ENCODE measurements around the gene STOX2. TPM values are rescaled to one million over a fixed set of nuclear protein-coding genes. Genes with fewer than 3 reads are reported as not detected.

STOX2 gene
- total and polyA plus RNA-seq, 2 of the 8 experiments (the other 6 are each of a cell fraction or from before 2014, with no cell fraction given), result 5.5 to 20.0 TPM

DNA sequence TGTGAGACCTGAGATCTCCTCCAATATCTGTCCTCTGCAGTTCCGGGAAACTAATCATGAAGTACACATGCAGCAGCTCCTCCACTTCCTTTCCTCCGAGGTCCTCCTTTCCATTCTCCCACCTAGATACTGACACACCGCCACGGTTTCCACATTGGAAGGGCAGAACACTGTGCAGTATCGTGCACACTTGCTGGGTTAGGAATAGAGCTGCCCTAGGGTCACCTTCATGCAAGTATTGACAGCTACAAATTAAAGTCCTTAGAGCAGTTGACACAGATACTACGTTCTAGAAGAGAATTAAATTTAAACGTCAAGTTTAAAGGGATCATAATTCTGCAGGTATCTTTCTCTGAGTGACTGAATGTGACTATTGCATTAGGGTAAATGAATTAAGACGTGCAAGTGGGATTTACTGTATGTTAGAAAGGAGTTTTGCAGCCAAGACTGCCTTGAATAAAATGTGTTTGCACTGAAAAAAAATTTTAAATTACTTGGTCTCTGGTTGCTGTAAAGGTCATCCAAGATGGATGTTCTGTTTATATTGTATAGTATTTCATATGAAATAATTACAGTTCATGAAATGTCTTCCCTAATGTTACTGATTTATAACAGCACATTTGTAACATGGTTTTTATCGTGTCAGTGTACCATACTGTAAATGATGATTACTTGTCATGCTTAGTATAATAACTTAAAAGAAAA is 117.7 kb downstream of the STOX2 start (continued):
- TF ChIP-seq, protein P1, sequence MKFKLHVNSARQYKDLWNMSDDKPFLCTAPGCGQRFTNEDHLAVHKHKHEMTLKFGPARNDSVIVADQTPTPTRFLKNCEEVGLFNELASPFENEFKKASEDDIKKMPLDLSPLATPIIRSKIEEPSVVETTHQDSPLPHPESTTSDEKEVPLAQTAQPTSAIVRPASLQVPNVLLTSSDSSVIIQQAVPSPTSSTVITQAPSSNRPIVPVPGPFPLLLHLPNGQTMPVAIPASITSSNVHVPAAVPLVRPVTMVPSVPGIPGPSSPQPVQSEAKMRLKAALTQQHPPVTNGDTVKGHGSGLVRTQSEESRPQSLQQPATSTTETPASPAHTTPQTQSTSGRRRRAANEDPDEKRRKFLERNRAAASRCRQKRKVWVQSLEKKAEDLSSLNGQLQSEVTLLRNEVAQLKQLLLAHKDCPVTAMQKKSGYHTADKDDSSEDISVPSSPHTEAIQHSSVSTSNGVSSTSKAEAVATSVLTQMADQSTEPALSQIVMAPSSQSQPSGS (IDR thresholded peaks at IDR 0.05; ENCODE audit: low read length), result no peak
- no peak for TF ChIP-seq TCF12 (IDR thresholded peaks at IDR 0.05; ENCODE audit: low read depth, low read length)
